Neutrophil (primary cell): ENCODE data around the gene CALCA.

Source experiments
- H3K27ac ChIP-seq: fragments of 200-600 bp; sonication (generic); 2 replicates; pipeline ENCODE4 v1.5.1; 2016; ENCODE audit warnings: mild to moderate bottlenecking, moderate library complexity
- H3K27me3 ChIP-seq: fragments of 200-600 bp; sonication (generic); 2 replicates; pipeline ENCODE4 v1.6.0; 2016; ENCODE audit warnings: mild to moderate bottlenecking
- H3K36me3 ChIP-seq: fragments of 200-600 bp; sonication (generic); 2 replicates; pipeline ENCODE4 v1.5.1; 2017
- H3K4me1 ChIP-seq, 2 experiments: fragments of 200-600 bp in 1 of 2; sonication (generic) in 1 of 2; 1 replicate in 1 of 2; 2 replicates in 1 of 2; pipeline versions ENCODE4 v1.5.1 to v1.6.1; 2013 to 2016; ENCODE audit warnings: low read depth in 1 of 2, low read length in 1 of 2, mild to moderate bottlenecking in 1 of 2, moderate library complexity in 1 of 2; ENCODE audit not compliant: control insufficient read depth in 1 of 2, insufficient read depth in 1 of 2
- H3K4me3 ChIP-seq, 2 experiments: fragments of 200-600 bp in 1 of 2; sonication (generic) in 1 of 2; 1 replicate in 1 of 2; 2 replicates in 1 of 2; pipeline ENCODE4 v1.5.1; 2013 to 2016; ENCODE audit warnings: low read depth in 1 of 2, low read length in 1 of 2, mild to moderate bottlenecking in 1 of 2, moderate library complexity in 1 of 2
- H3K9me3 ChIP-seq: fragments of 200-600 bp; sonication (generic); 2 replicates; pipeline ENCODE4 v1.5.1; 2016
- TF ChIP-seq, protein P1 (sequence below): fragments of 200-600 bp; sonication (generic); IDR thresholded peaks from 2 replicates; pipeline ENCODE4 v1.5.1; 2016; ENCODE audit warnings: antibody characterized with exemption

CALCA gene

DNA sequence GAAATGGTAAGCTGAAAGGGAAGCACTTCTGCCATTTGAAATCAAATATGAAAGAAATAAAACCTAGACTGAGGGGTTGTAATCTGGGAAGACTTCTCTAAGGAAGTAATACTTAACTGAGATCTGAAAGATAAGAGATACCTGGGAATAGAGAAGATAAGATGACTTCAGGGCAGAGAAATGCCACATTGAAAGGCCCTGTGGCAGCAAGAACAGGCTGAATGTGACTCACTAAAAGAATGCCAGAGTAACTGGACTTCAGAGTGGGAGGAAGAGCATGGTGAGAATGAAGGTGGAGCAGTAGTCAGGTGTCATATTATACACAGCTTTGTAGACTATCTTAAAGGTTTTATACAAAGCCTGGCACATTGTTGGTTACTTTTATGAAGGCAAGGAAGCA is 17.6 kb downstream of the CALCA start:
- TF ChIP-seq, protein P1, sequence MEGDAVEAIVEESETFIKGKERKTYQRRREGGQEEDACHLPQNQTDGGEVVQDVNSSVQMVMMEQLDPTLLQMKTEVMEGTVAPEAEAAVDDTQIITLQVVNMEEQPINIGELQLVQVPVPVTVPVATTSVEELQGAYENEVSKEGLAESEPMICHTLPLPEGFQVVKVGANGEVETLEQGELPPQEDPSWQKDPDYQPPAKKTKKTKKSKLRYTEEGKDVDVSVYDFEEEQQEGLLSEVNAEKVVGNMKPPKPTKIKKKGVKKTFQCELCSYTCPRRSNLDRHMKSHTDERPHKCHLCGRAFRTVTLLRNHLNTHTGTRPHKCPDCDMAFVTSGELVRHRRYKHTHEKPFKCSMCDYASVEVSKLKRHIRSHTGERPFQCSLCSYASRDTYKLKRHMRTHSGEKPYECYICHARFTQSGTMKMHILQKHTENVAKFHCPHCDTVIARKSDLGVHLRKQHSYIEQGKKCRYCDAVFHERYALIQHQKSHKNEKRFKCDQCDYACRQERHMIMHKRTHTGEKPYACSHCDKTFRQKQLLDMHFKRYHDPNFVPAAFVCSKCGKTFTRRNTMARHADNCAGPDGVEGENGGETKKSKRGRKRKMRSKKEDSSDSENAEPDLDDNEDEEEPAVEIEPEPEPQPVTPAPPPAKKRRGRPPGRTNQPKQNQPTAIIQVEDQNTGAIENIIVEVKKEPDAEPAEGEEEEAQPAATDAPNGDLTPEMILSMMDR: no peak

DNA sequence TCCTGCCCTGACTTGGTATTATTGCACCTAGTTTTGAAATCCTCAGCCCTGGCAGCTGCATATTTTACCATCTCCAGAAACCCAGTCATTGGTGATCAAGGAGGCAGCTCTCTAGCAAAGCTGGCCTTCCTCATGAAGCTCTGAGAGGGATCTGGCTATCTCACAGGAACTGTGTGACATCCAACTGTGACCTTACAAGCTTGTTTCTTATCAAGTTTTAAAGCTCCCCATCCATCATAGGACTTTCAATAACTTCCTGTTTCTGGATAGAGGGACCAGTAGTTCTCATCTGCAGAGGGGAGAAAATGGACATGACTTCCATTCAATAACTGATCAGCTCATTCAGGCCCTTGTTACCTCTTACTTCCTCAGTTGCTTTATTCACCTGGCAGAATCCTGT is 18.2 kb downstream of the CALCA start:
- Histone ChIP-seq H3K4me1 (no peaks in the 10 kb centered on the region), H3K4me3 (no peak overlapping the region), H3K27me3 (peaks cover 34% of the 10 kb centered on the region), H3K9me3 (no peaks in the 10 kb centered on the region), H3K36me3 (no peaks in the 10 kb centered on the region), H3K27ac (no peak overlapping the region)
- TF ChIP-seq, protein P1: no peak

More for the DNA sequence above, 17.6 kb downstream of the CALCA start:
- no peaks in the 10 kb centered on the region for H3K4me1 ChIP-seq
- no peak overlapping the region for H3K4me3 ChIP-seq
- H3K36me3 ChIP-seq: no peaks in the 10 kb centered on the region
- no peak overlapping the region for H3K27ac ChIP-seq
- H3K27me3 ChIP-seq: peaks cover 41% of the 10 kb centered on the region
- no peaks in the 10 kb centered on the region for H3K9me3 ChIP-seq

DNA sequence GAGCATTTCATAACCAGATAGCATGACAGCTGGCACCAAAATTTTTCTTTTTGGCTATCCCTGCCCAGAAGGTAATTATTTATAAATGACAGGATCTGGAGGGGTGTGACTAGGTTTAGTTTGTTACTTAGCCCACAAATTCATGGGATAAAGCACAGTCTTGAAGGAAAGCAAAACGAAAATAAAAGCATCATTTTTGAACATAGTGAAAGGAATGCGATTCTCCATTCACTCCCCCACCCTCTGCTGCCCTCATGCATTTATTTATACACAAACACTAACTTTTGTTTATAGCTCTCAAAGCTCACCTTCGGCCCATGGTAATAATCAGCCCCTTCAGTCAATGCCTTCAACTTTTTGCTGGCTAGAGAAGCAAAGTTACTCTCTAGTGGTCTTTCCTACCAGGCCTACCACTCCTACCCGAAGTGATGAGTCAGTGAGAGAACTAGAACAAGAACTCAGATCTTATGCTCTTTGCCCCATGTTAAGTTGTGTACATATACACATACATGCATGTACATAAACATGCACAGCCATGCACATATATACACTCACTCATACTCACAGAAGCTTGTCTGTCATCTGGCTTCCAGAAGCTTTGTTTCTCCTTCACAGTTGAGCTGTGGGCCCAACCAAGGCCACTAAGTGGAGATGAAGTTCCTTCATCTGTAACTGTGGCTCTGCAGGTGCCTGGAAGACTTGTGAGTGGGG is 22.6 kb downstream of the CALCA start:
- no peaks in the 10 kb centered on the region for H3K27me3 ChIP-seq
- H3K36me3 ChIP-seq: no peaks in the 10 kb centered on the region
- no peaks in the 10 kb centered on the region for H3K4me1 ChIP-seq
- H3K9me3 ChIP-seq: no peaks in the 10 kb centered on the region
- no peak overlapping the region for H3K27ac ChIP-seq
- TF ChIP-seq, protein P1: no peak
- H3K4me3 ChIP-seq: no peak overlapping the region

DNA sequence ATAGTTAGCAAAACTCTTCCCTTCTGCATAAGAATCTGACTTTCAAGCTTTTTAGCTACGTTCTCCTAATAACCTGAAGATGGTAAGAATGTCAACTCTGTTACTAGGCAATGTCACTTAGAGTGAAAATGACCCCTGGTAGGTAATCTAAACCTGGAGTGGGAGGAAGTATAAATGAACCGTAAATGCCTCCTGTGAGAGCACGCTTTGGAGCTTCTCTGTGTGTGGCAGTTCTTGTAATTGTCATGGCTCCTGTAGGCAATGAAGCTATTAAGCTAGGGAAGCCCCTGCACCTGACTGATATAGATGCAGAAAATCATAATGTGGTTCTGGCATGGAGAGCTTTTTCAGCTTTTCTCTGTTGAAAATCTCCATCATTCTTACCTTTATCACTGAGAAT is 29.4 kb downstream of the CALCA start:
- Histone ChIP-seq H3K4me3 (no peak overlapping the region), H3K9me3 (no peaks in the 10 kb centered on the region), H3K27me3 (peaks cover 9% of the 10 kb centered on the region), H3K36me3 (no peaks in the 10 kb centered on the region), H3K27ac (no peak overlapping the region), H3K4me1 (no peaks in the 10 kb centered on the region)
- TF ChIP-seq, protein P1: no peak

DNA sequence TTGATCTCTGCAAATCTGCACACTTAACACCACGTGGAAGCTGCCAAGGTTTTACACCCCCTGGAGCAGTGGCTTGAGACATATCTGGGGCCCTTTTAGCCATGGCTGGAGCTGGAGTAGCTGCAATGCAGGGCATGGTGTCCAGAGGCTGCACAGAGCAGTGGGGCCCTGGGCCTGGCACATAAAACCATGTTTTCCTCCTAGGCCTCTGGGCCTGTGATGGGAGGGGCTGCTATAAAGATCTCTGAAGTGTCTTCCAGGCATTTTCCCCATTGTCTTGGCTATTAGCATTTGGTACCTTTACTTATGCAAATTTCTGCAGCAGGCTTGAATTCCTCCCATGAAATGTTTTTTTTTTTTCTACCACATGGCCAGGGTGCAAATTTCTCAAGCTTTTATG is 33.2 kb downstream of the CALCA start:
- TF ChIP-seq, protein P1: no peak
- no peaks in the 10 kb centered on the region for H3K9me3 ChIP-seq
- no peak overlapping the region for H3K4me3 ChIP-seq
- no peaks in the 10 kb centered on the region for H3K36me3 ChIP-seq
- H3K4me1 ChIP-seq: no peaks in the 10 kb centered on the region
- no peak overlapping the region for H3K27ac ChIP-seq
- H3K27me3 ChIP-seq: peaks cover 14% of the 10 kb centered on the region
